DOHH2 (cell line): ENCODE measurements around the gene COX4I1.
"Not testable (repeated sequence)": the region's sequence is repeated elsewhere in the genome, so short reads cannot be mapped to it uniquely, and the experiment has no call there.

Experiments used
- H3F3A ChIP-seq: fragments of 200-600 bp; sonication (generic), shearing (Covaris generic); 2 replicates; pipeline ENCODE4 v1.6.0; 2016; ENCODE audit warnings: antibody characterized with exemption, mild to moderate bottlenecking; ENCODE audit not compliant: control insufficient read depth, insufficient read depth
- H3K27ac ChIP-seq: fragments of 200-600 bp; sonication (generic); 2 replicates; pipeline ENCODE4 v1.5.1; 2014; ENCODE audit warnings: low read depth, mild to moderate bottlenecking, low read length, moderate library complexity
- H3K27me3 ChIP-seq: fragments of 200-600 bp; sonication (generic); 2 replicates; pipeline ENCODE4 v1.6.1; 2014; ENCODE audit warnings: mild to moderate bottlenecking, low read length, mixed read lengths; ENCODE audit not compliant: control insufficient read depth
- H3K36me3 ChIP-seq: fragments of 200-600 bp; sonication (generic); 2 replicates; pipeline ENCODE4 v1.6.1; 2014; ENCODE audit warnings: mild to moderate bottlenecking, low read length, moderate library complexity, mixed read lengths; ENCODE audit not compliant: control insufficient read depth
- H3K4me1 ChIP-seq: fragments of 200-600 bp; sonication (generic); 2 replicates; pipeline ENCODE4 v1.6.1; 2014; ENCODE audit warnings: mild to moderate bottlenecking, low read length, mixed read lengths; ENCODE audit not compliant: control insufficient read depth
- H3K4me2 ChIP-seq: fragments of 200-600 bp; sonication (generic); 2 replicates; pipeline ENCODE4 v1.6.0; 2014; ENCODE audit warnings: mild to moderate bottlenecking, low read length, moderate library complexity
- H3K4me3 ChIP-seq: fragments of 200-600 bp; sonication (generic); 2 replicates; pipeline ENCODE4 v1.5.1; 2014; ENCODE audit warnings: mild to moderate bottlenecking, low read length, mixed read lengths
- H3K79me2 ChIP-seq: fragments of 200-600 bp; sonication (generic); 2 replicates; pipeline ENCODE4 v1.6.1; 2014; ENCODE audit warnings: mild to moderate bottlenecking, low read length, mixed read lengths; ENCODE audit not compliant: control insufficient read depth
- H3K9me2 ChIP-seq: fragments of 200-600 bp; sonication (generic); replicated peaks from 2 replicates; pipeline ENCODE4 v1.6.1; 2014; ENCODE audit warnings: mild to moderate bottlenecking, low read length, mixed read lengths; ENCODE audit not compliant: control insufficient read depth
- H3K9me3 ChIP-seq: fragments of 200-600 bp; sonication (generic); 2 replicates; pipeline ENCODE4 v1.6.1; 2014; ENCODE audit warnings: antibody characterized with exemption, low read length, mixed read lengths; ENCODE audit not compliant: control insufficient read depth, insufficient read depth
- H4K20me1 ChIP-seq: fragments of 200-600 bp; sonication (generic); 2 replicates; pipeline ENCODE4 v1.6.0; 2014; ENCODE audit warnings: low read depth, mild to moderate bottlenecking, antibody characterized with exemption, low read length, moderate library complexity; ENCODE audit not compliant: control insufficient read depth, insufficient read depth
- CTCF ChIP-seq: fragments of 200-600 bp; sonication (generic); IDR thresholded peaks from one replicate; pipeline ENCODE4 v1.5.1; 2014; ENCODE audit warnings: antibody characterized with exemption, mild to moderate bottlenecking, low read depth, low read length; ENCODE audit not compliant: poor library complexity, severe bottlenecking
- EZH2phosphoT487 ChIP-seq: fragments of 200-600 bp; sonication (generic); IDR thresholded peaks from 2 replicates; pipeline ENCODE4 v1.6.1; 2017; ENCODE audit warnings: borderline replicate concordance, mild to moderate bottlenecking, antibody characterized with exemption, low read length, moderate library complexity, mixed read lengths

The COX4I1 gene

GRCh38 chr16:85836706-85837582, 37.4 kb downstream of the COX4I1 start:
- H3K9me3 ChIP-seq: peaks cover 7% of the 10 kb centered on the region; the same call in 1 of the 2 replicates
- peaks cover 33% of the 10 kb centered on the region for H3K4me1 ChIP-seq
- no peak overlapping the region for H3K4me3 ChIP-seq
- no peaks in the 10 kb centered on the region for H3K79me2 ChIP-seq
- H4K20me1 ChIP-seq: no peaks in the 10 kb centered on the region
- H3K9me2 ChIP-seq: no peaks in the 10 kb centered on the region
- TF ChIP-seq CTCF: no peak
- no peak for TF ChIP-seq EZH2phosphoT487
- H3K36me3 ChIP-seq: no peaks in the 10 kb centered on the region
- peaks cover 14% of the 10 kb centered on the region for H3F3A ChIP-seq
- 0 out of 2 replicates have a peak, but pooled peaks cover 3% of the 10 kb centered on the region for H3K27me3 ChIP-seq
- no peak overlapping the region for H3K27ac ChIP-seq
- no peak overlapping the region for H3K4me2 ChIP-seq

- H4K20me1 ChIP-seq, H3K36me3 ChIP-seq, H3K9me3 ChIP-seq, H3K4me3 ChIP-seq, H3K4me2 ChIP-seq, H3K9me2 ChIP-seq, H3K27ac ChIP-seq, H3K27me3 ChIP-seq, H3K79me2 ChIP-seq: not testable (repeated sequence)
- peaks cover 26% of the 10 kb centered on the region for H3K4me1 ChIP-seq
- peaks cover 11% of the 10 kb centered on the region for H3F3A ChIP-seq
Measured at GRCh38 chr16:85837654-85838053, 38.2 kb downstream of the COX4I1 start.

- no peaks in the 10 kb centered on the region for H4K20me1 ChIP-seq
- TF ChIP-seq CTCF (no peak), EZH2phosphoT487 (no peak)
- H3K79me2 ChIP-seq: no peaks in the 10 kb centered on the region
- H3K36me3 ChIP-seq: no peaks in the 10 kb centered on the region
- H3F3A ChIP-seq: peaks cover 4% of the 10 kb centered on the region
- 0 out of 2 replicates have a peak, but pooled peaks cover 3% of the 10 kb centered on the region for H3K27me3 ChIP-seq
- no peak overlapping the region for H3K4me3 ChIP-seq
- H3K9me2 ChIP-seq: no peaks in the 10 kb centered on the region
- no peak overlapping the region for H3K4me2 ChIP-seq
- peaks cover 19% of the 10 kb centered on the region for H3K4me1 ChIP-seq
- H3K9me3 ChIP-seq: peaks cover 5% of the 10 kb centered on the region; the same call in 1 of the 2 replicates
- H3K27ac ChIP-seq: no peak overlapping the region
Measured at GRCh38 chr16:85838381-85838780, 38.9 kb downstream of the COX4I1 start.
